Body of pancreas (tissue), 4 donors: ENCODE results near the gene ZNF516. TPM values are rescaled to one million over a fixed set of nuclear protein-coding genes. Genes with fewer than 3 reads are reported as not detected.

Experiments
- ATAC-seq: fragments of 150-250 bp; one replicate; pipeline ENCODE4 v1.9.1; 2016
- DNase-seq, 4 donors: peaks; one replicate each; pipeline ENCODE4 v3.0.0-alpha.2; 2019
- H3K27ac ChIP-seq, 4 donors: fragments of 200-600 bp; sonication (generic); 1 replicate in 3 of 4; 2 replicates in 1 of 4; pipeline versions ENCODE4 v1.5.1 to v1.6.1; 2016 to 2019; ENCODE audit warnings: mild to moderate bottlenecking in 1 of 4, mixed read lengths in 1 of 4, moderate library complexity in 1 of 4
- H3K27me3 ChIP-seq, 2 donors: fragments of 200-600 bp; sonication (generic); one replicate each; pipeline ENCODE4 v1.6.0; 2016; ENCODE audit warnings: mild to moderate bottlenecking in 1 of 2
- H3K36me3 ChIP-seq, 2 donors: fragments of 200-600 bp; sonication (generic); replicated peaks in 1 of 2; 2 replicates each; pipeline ENCODE4 v1.5.1; 2016; ENCODE audit warnings: low read depth in 2 of 2; ENCODE audit not compliant: insufficient read depth in 1 of 2
- H3K4me1 ChIP-seq: fragments of 200-600 bp; sonication (generic); one replicate; pipeline ENCODE4 v1.6.0; 2016
- H3K4me3 ChIP-seq, 2 donors: fragments of 200-600 bp; sonication (generic); 1 replicate in 1 of 2; 2 replicates in 1 of 2; pipeline ENCODE4 v1.5.1; 2016 to 2019
- H3K9me3 ChIP-seq, 3 donors: fragments of 200-600 bp; sonication (generic); 1 replicate in 2 of 3; 2 replicates in 1 of 3; pipeline ENCODE4 v1.5.1; 2016
- CTCF ChIP-seq, 7 experiments: fragments of 450-650 bp in 4 of 7; fragments of 200-600 bp in 3 of 7; sonication (generic) in 3 of 7; IDR thresholded peaks; one replicate each; pipeline ENCODE4 v1.5.1; 2016 to 2019; ENCODE audit warnings: antibody characterized with exemption in 7 of 7
- POLR2A ChIP-seq, 3 donors: fragments of 450-650 bp; IDR thresholded peaks; one replicate each; pipeline ENCODE4 v1.6.1; 2016; ENCODE audit warnings: antibody characterized with exemption in 3 of 3, mild to moderate bottlenecking in 2 of 3
- WGBS, 2 donors: methylation state at CpG; one replicate each; pipeline ENCODE4 v1.1.5; 2017; 5-methylcytosine and 5-hydroxymethylcytosine counted together
- intact Hi-C: fragments of 100-400 bp; cut with DNase I; formaldehyde crosslinking; loops from one replicate; pipeline ENCODE4 v1.15.1; 2023
- total RNA-seq, 2 donors: library from RNA; depleted of rRNA; stranded (reverse); fragments of >200 nt; gene quantifications; one replicate each; pipeline ENCODE4 v1.1.0, GENCODE V29; 2016

The ZNF516 gene
- total RNA-seq, 2 donors from 2014 or later = 13.5 to 16.5 TPM

GRCh38 chr18:76416911-76417310 is 78.1 kb downstream of the ZNF516 start:
- 51 to 64% methylated on average over 9 of the region's 9 CpGs for WGBS, 2 donors
- TF ChIP-seq POLR2A (IDR thresholded peaks at IDR 0.05) (no peak), CTCF (IDR thresholded peaks at IDR 0.05) (no peak)
- ATAC-seq (peak; percentile 45), DNase-seq (no peak)
- peaks cover 10% of the 10 kb centered on the region for H3K4me1 ChIP-seq
- no peaks in the 10 kb centered on the region for H3K27me3 ChIP-seq
- H3K36me3 ChIP-seq = no peaks in the 10 kb centered on the region
- intact Hi-C loops = no loop called here
- no peak overlapping the region for H3K4me3 ChIP-seq
- H3K27ac ChIP-seq = no peak overlapping the region
- H3K9me3 ChIP-seq = no peaks in the 10 kb centered on the region

DNA sequence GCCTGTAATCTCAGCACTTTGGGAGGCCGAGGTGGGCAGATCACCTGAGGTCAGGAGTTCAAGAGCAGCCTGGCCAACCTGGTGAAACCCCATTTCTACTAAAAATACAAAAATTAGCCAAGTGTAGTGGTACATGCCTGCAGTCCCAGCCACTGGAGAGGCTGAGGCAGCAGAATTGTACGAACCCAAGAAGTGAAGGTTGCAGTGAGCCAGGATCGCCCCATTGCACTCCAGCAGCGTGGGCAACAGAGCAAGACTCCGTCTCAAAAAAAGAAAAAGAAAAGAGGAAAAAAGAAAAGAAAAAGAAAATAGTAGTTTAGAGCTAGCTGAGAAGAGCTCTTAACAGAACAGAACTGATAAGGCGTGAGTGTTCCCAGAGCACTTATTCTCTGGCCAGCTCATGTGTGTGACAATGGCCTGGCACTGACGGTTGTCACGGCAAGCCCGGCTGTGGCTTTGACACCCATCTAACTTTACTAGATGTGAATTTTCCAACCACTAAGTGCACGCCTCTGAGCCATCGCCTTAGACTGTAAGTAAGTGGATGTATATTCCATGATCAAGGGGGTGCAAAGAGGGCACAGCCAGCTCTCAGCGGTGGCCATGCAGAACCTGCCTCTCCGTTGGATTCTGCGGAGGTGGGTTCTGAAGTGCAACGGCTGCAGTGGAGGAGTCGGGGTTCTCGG is 80.0 kb downstream of the ZNF516 start:
- Histone ChIP-seq H3K4me1 (peaks cover 10% of the 10 kb centered on the region), H3K27ac (no peak overlapping the region), H3K27me3 (no peaks in the 10 kb centered on the region), H3K9me3 (no peaks in the 10 kb centered on the region), H3K36me3 (no peaks in the 10 kb centered on the region), H3K4me3 (no peak overlapping the region)
- DNase-seq (no peak), ATAC-seq (no peak)
- TF ChIP-seq CTCF (IDR thresholded peaks at IDR 0.05) (no peak), POLR2A (IDR thresholded peaks at IDR 0.05) (no peak)
- intact Hi-C loops = no loop called here
- WGBS, 2 donors = 91 to 92% methylated on average over 16 to 17 of the region's 17 CpGs

- no peak overlapping the region for H3K27ac ChIP-seq
- peaks cover 10% of the 10 kb centered on the region for H3K4me1 ChIP-seq
- WGBS, 2 donors = 91 to 92% methylated on average over 19 of the region's 19 CpGs
- no peaks in the 10 kb centered on the region for H3K36me3 ChIP-seq
- ATAC-seq (no peak), DNase-seq (no peak)
- H3K27me3 ChIP-seq = no peaks in the 10 kb centered on the region
- no peak for TF ChIP-seq POLR2A (IDR thresholded peaks at IDR 0.05)
- H3K4me3 ChIP-seq = no peak overlapping the region
- intact Hi-C loops = no loop called here
- no peaks in the 10 kb centered on the region for H3K9me3 ChIP-seq
Measured at GRCh38 chr18:76412818-76413565, 82.0 kb downstream of the ZNF516 start.

DNA sequence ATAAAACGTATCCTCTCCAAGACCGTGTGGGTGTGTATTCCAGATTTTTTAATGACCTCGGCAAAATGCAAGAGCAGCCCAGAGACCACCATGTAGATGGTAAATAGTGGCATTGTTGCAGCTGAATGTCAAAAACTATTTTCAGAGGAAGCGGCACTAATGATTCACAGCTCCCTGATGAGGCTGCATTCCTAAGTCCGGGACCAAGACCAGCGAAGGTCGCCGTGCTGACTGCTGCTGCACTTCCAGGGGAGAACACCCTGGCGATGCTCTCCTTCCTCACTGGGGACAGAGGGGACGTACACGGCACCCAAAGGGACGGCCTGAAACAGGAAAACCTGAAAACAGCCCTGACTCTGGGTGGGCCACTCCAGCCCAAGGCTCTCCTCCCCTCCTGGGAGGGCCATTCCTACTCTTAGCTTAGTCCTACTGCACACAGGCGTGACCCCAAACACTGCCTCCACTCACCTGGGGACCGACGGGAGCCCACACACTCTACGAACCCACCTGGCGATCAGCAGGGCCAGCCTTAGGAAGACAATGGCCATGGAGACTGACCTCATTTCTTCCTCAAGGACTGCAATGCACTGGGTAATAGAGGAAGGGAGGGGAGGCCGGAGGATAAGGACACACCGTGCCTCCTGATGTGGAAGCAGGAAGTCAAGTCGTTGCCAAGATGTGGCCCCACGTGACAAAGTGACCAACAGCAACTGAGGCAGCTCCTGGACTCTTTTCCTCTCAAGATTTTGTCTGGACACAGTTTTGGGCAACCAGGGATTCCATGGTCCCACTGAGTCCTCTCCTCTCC is 82.8 kb downstream of the ZNF516 start:
- intact Hi-C loops = no loop called here
- Histone ChIP-seq H3K4me3 (no peak overlapping the region), H3K27me3 (no peaks in the 10 kb centered on the region), H3K27ac (no peak overlapping the region), H3K9me3 (no peaks in the 10 kb centered on the region), H3K36me3 (no peaks in the 10 kb centered on the region), H3K4me1 (peaks cover 8% of the 10 kb centered on the region)
- WGBS, 2 donors = 80 to 86% methylated on average over 16 to 21 of the region's 21 CpGs
- DNase-seq (no peak), ATAC-seq (no peak)
- TF ChIP-seq CTCF (IDR thresholded peaks at IDR 0.05) = no peak
- no peak for TF ChIP-seq POLR2A (IDR thresholded peaks at IDR 0.05)
